ENCODE measurements around the gene COX8A. TPM values are rescaled to one million over a fixed set of nuclear protein-coding genes. Genes with fewer than 3 reads are reported as not detected.
A peak's percentile ranks its signal among the peaks of the same experiment; 100 is the strongest.

COX8A gene
- total RNA-seq, 1 experiment from 2014 or later: 587 TPM

DNA sequence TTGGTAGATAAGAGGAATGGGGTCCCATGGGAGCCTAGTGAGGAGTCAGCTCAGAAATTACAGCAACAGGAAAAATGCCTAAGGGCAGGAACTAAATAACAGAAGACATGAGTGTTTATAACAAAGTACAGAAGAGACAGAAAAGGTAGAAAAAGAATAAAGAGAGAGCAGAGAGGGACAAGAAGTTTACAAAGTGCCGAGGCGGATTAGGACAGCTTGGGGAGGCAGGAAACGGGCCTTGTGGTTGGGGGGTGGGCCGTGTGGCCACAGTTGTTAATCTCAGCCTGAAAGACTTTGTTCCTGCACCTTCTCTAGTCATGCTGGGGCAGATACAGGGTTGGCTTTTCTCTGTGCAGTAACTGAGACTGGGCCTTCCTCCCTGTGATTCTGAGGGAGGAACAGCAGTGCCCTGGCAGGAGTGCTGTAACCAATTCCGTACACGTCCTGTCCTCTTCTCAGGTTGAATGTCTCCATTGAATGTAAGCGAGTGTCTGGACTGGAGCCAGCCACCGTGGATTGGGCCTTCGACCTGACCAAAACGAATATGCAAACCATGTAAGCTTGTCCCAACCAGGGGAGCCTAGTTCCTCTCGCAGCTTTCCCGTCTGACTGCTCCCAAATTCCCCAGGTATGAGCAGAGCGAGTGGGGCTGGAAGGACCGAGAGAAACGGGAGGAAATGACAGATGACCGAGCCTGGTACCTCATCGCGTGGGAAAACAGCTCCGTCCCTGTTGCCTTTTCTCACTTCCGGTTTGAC, 22.5 kb upstream of the COX8A start:
- Mint-ChIP-seq H3K4me1 (peaks cover 14% of the 10 kb centered on the region), H3K36me3 (peaks cover 59% of the 10 kb centered on the region), H3K9me3 (no peaks in the 10 kb centered on the region), H3K27me3 (ENCODE audit: low read depth) (no peaks in the 10 kb centered on the region), H3K4me3 (no peak overlapping the region), H3K27ac (peak overlapping the region; percentile 81)
- no peak for DNase-seq (ENCODE audit: low spot score)
- ChIA-PET POLR2A (no interaction called here), CTCF (interaction anchor here (0.6 to 1.0 kb wide), 5 partner anchors 13 to 123 kb away, joined by 3 to 4 read pairs (median 3); partner anchors contain the start of genes NAA40 and RCOR2)
- peak; percentile 76 for ATAC-seq
- TF ChIP-seq TEAD4 (CRISPR knock-in tag; IDR thresholded peaks at IDR 0.05) (no peak), ZNF416 (CRISPR knock-in tag; IDR thresholded peaks at IDR 0.05) (no peak), NR3C1 (CRISPR knock-in tag; conservative IDR thresholded peaks at IDR 0.05; ENCODE audit: low read depth) (no peak), NFATC4 (CRISPR knock-in tag; IDR thresholded peaks at IDR 0.05) (no peak), SMAD4 (CRISPR knock-in tag; IDR thresholded peaks at IDR 0.05) (no peak), RORB (CRISPR knock-in tag; IDR thresholded peaks at IDR 0.05) (no peak)
- TF ChIP-seq, protein P1, sequence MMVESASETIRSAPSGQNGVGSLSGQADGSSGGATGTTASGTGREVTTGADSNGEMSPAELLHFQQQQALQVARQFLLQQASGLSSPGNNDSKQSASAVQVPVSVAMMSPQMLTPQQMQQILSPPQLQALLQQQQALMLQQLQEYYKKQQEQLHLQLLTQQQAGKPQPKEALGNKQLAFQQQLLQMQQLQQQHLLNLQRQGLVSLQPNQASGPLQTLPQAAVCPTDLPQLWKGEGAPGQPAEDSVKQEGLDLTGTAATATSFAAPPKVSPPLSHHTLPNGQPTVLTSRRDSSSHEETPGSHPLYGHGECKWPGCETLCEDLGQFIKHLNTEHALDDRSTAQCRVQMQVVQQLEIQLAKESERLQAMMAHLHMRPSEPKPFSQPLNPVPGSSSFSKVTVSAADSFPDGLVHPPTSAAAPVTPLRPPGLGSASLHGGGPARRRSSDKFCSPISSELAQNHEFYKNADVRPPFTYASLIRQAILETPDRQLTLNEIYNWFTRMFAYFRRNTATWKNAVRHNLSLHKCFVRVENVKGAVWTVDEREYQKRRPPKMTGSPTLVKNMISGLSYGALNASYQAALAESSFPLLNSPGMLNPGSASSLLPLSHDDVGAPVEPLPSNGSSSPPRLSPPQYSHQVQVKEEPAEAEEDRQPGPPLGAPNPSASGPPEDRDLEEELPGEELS (CRISPR knock-in tag; IDR thresholded peaks at IDR 0.05): no peak
- TF ChIP-seq, protein P2, sequence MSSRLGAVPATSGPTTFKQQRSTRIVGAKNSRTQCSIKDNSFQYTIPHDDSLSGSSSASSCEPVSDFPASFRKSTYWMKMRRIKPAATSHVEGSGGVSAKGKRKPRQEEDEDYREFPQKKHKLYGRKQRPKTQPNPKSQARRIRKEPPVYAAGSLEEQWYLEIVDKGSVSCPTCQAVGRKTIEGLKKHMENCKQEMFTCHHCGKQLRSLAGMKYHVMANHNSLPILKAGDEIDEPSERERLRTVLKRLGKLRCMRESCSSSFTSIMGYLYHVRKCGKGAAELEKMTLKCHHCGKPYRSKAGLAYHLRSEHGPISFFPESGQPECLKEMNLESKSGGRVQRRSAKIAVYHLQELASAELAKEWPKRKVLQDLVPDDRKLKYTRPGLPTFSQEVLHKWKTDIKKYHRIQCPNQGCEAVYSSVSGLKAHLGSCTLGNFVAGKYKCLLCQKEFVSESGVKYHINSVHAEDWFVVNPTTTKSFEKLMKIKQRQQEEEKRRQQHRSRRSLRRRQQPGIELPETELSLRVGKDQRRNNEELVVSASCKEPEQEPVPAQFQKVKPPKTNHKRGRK (CRISPR knock-in tag; IDR thresholded peaks at IDR 0.05; ENCODE audit: borderline replicate concordance): no peak
- TF ChIP-seq, protein P3, sequence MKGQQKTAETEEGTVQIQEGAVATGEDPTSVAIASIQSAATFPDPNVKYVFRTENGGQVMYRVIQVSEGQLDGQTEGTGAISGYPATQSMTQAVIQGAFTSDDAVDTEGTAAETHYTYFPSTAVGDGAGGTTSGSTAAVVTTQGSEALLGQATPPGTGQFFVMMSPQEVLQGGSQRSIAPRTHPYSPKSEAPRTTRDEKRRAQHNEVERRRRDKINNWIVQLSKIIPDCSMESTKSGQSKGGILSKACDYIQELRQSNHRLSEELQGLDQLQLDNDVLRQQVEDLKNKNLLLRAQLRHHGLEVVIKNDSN (CRISPR knock-in tag; IDR thresholded peaks at IDR 0.05): no peak

DNA sequence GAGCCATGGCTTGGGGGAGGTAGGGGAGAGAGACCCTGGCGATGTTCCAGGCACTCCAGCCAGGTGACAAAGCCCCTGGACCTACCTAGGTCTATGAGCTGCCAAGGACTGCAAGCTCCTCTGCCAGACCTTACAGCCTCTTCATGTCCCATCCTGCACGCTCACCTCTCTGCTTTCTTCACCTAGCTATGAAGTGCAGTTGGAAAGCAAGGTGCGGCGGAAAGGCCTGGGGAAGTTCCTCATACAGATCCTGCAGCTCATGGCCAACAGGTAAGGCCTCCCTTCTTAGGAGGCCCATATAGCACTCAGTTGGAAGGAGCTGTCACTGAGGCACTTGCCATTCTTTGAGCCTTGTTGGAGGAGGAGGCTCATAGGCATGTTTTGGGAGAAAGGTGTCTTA, 21.9 kb upstream of the COX8A start:
- H3K36me3 Mint-ChIP-seq: peaks cover 53% of the 10 kb centered on the region
- DNase-seq (ENCODE audit: low spot score) (no peak), ATAC-seq (no peak; the same call in 1 of the 2 replicates)
- peaks cover 14% of the 10 kb centered on the region for H3K4me1 Mint-ChIP-seq
- H3K27me3 Mint-ChIP-seq (ENCODE audit: low read depth): no peaks in the 10 kb centered on the region
- ChIA-PET CTCF (interaction anchor here (0.7 to 1.0 kb wide), 6 partner anchors 10 to 136 kb away, joined by 3 to 4 read pairs (median 3); partner anchors contain the start of genes NAA40 and RCOR2), POLR2A (no interaction called here)
- H3K27ac Mint-ChIP-seq: peak overlapping the region; percentile 81
- H3K4me3 Mint-ChIP-seq: no peak overlapping the region
- H3K9me3 Mint-ChIP-seq: no peaks in the 10 kb centered on the region
- TF ChIP-seq, protein P1 (CRISPR knock-in tag; IDR thresholded peaks at IDR 0.05): no peak
- TF ChIP-seq, protein P4, sequence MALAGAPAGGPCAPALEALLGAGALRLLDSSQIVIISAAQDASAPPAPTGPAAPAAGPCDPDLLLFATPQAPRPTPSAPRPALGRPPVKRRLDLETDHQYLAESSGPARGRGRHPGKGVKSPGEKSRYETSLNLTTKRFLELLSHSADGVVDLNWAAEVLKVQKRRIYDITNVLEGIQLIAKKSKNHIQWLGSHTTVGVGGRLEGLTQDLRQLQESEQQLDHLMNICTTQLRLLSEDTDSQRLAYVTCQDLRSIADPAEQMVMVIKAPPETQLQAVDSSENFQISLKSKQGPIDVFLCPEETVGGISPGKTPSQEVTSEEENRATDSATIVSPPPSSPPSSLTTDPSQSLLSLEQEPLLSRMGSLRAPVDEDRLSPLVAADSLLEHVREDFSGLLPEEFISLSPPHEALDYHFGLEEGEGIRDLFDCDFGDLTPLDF (CRISPR knock-in tag; IDR thresholded peaks at IDR 0.05): no peak
- TF ChIP-seq, protein P5, sequence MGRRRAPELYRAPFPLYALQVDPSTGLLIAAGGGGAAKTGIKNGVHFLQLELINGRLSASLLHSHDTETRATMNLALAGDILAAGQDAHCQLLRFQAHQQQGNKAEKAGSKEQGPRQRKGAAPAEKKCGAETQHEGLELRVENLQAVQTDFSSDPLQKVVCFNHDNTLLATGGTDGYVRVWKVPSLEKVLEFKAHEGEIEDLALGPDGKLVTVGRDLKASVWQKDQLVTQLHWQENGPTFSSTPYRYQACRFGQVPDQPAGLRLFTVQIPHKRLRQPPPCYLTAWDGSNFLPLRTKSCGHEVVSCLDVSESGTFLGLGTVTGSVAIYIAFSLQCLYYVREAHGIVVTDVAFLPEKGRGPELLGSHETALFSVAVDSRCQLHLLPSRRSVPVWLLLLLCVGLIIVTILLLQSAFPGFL (CRISPR knock-in tag; IDR thresholded peaks at IDR 0.05; ENCODE audit: borderline replicate concordance): no peak
- TF ChIP-seq MXD4 (CRISPR knock-in tag; IDR thresholded peaks at IDR 0.05; ENCODE audit: borderline replicate concordance): no peak
- TF ChIP-seq CREB1 (CRISPR knock-in tag; IDR thresholded peaks at IDR 0.05): no peak
- TF ChIP-seq ZNF121 (CRISPR knock-in tag; IDR thresholded peaks at IDR 0.05): no peak
- TF ChIP-seq ARID4B (CRISPR knock-in tag; IDR thresholded peaks at IDR 0.05; ENCODE audit: borderline replicate concordance): no peak
- TF ChIP-seq JAZF1 (CRISPR knock-in tag; IDR thresholded peaks at IDR 0.05): no peak
- no peak for TF ChIP-seq ZNF396 (CRISPR knock-in tag; IDR thresholded peaks at IDR 0.05; ENCODE audit: borderline replicate concordance)
- TF ChIP-seq NFE2L1 (CRISPR knock-in tag; IDR thresholded peaks at IDR 0.05): no peak
- no peak for TF ChIP-seq SP1 (CRISPR knock-in tag; conservative IDR thresholded peaks at IDR 0.05)
- TF ChIP-seq ELF4 (CRISPR knock-in tag; IDR thresholded peaks at IDR 0.05; ENCODE audit: low read depth): no peak
- TF ChIP-seq NR3C1 (CRISPR knock-in tag; conservative IDR thresholded peaks at IDR 0.05; ENCODE audit: low read depth): no peak
